Stomach (tissue), 4 donors: ENCODE results near the gene SLC16A10.

Source experiments
- CTCF ChIP-seq, 7 experiments: fragments of 450-650 bp in 4 of 7; fragments of 200-600 bp in 3 of 7; sonication (generic) in 3 of 7; IDR thresholded peaks; one replicate each; pipeline ENCODE4 v1.5.1; 2016 to 2019; ENCODE audit warnings: antibody characterized with exemption in 7 of 7, control low read depth in 2 of 7, mild to moderate bottlenecking in 1 of 7
- EP300 ChIP-seq: sonication (generic); formaldehyde crosslinking; IDR thresholded peaks from one replicate; pipeline ENCODE4 v1.6.1; 2017; ENCODE audit warnings: antibody characterized with exemption
- POLR2A ChIP-seq, 4 donors: fragments of 450-650 bp; IDR thresholded peaks; one replicate each; pipeline ENCODE4 v1.6.1; 2016; ENCODE audit warnings: antibody characterized with exemption in 4 of 4, control low read depth in 2 of 4, mild to moderate bottlenecking in 1 of 4, moderate library complexity in 1 of 4
- POLR2AphosphoS5 ChIP-seq, 3 donors: sonication (generic); formaldehyde crosslinking; IDR thresholded peaks; one replicate each; pipeline ENCODE4 v1.6.1; 2016; ENCODE audit warnings: antibody characterized with exemption in 3 of 3

DNA sequence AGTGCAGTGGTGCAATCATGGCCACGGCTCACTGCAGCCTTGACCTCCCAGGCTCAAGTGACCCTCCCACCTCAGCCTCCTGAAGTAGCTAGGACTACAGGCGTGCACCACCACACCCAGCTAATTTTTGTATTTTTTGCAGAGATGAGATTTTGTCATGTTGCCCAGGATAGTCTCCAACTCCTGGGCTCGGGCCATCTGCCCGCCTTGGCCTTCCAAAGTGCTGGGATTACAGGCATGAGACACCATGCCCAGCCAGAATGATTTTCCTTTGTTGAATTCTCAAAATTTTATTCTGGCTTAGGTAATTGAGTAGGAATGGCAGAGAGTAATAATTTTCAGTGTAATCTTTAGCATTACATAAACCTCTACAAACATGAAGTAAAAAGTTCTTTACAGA, 37.1 kb downstream of the SLC16A10 start:
- TF ChIP-seq EP300 = no peak
- no peak for TF ChIP-seq CTCF (IDR thresholded peaks at IDR 0.05)
- no peak for TF ChIP-seq POLR2AphosphoS5 (IDR thresholded peaks at IDR 0.05)
- no peak for TF ChIP-seq POLR2A (IDR thresholded peaks at IDR 0.05)
